HCT116 (cell line): ENCODE measurements around the gene TXNL1. TPM values are rescaled to one million over a fixed set of nuclear protein-coding genes. Genes with fewer than 3 reads are reported as not detected.
"Not testable (repeated sequence)": the region's sequence is repeated elsewhere in the genome, so short reads cannot be mapped to it uniquely, and the experiment has no call there.

ENCODE experiments used
- ATAC-seq: fragments of 200-7000 bp; cut with Tn5 transposase; 2 replicates; pipeline ENCODE4 v1.9.1; 2020; ENCODE audit warnings: mild to moderate bottlenecking, moderate library complexity
- BruUV-seq: library from RNA; stranded (reverse); fragments of 400-500 nt; replicated peaks from 2 replicates; lab custom pipeline; 2021; lab: Mats Ljungman, UMichigan
- CTCF ChIA-PET: fragments of 300-600 bp; sonication (Branson Sonifier 250); formaldehyde crosslinking; loops from one replicate; lab custom pipeline; 2021; ENCODE audit warnings: antibody characterized with exemption; lab: Charles Lee
- POLR2A ChIA-PET: fragments of 300-600, 350-600 bp; sonication (Branson Sonifier 250); formaldehyde crosslinking; loops from one replicate; lab custom pipeline; 2021; ENCODE audit warnings: antibody characterized with exemption; lab: Charles Lee
- RAD21 ChIA-PET, 2 experiments: fragments of 300-600 bp; sonication (Branson Sonifier 250); formaldehyde crosslinking; loops; one replicate each; lab custom pipeline; 2023; ENCODE audit warnings: low total read pairs in 2 of 2; ENCODE audit not compliant: uncharacterized antibody in 2 of 2, unreplicated experiment in 2 of 2, low non-redundant PET in 1 of 2; lab: Charles Lee
- DNase-seq: peaks from one replicate; pipeline ENCODE4 v3.0.0-alpha.2; 2010; ENCODE audit warnings: low read depth, low spot score
- H2AFZ ChIP-seq: fragments of 200-600 bp; shearing (Covaris generic), sonication (generic); 2 replicates; pipeline ENCODE4 v1.6.1; 2017; ENCODE audit warnings: low read depth, mixed run types, mixed read lengths, antibody characterized with exemption, low read length; ENCODE audit not compliant: poor library complexity, severe bottlenecking
- H3K27ac ChIP-seq: 2 replicates; pipeline ENCODE4 v1.5.1; 2012; ENCODE audit warnings: low read depth, low read length
- H3K27me3 ChIP-seq: fragments of 200-600 bp; sonication (generic); 2 replicates; pipeline ENCODE4 v1.6.1; 2016; ENCODE audit warnings: mixed run types, low read length, mixed read lengths; ENCODE audit not compliant: insufficient read depth
- H3K36me3 ChIP-seq, 2 experiments: fragments of 200-500 bp in 1 of 2; fragments of 200-600 bp in 1 of 2; sonication (Bioruptor generic) in 1 of 2; sonication (generic) in 1 of 2; 2 replicates each; pipeline versions ENCODE4 v1.5.1 to v1.6.1; 2014 to 2016; ENCODE audit warnings: low read length in 2 of 2, inconsistent platforms in 1 of 2, mixed read lengths in 1 of 2, mixed run types in 1 of 2; ENCODE audit not compliant: insufficient read depth in 2 of 2, control insufficient read depth in 1 of 2
- H3K4me1 ChIP-seq, 2 experiments: fragments of 200-600 bp in 1 of 2; sonication (generic) in 1 of 2; 2 replicates each; pipeline versions ENCODE4 v1.5.1 to v1.6.1; 2012 to 2017; ENCODE audit warnings: low read length in 2 of 2, inconsistent platforms in 1 of 2, mild to moderate bottlenecking in 1 of 2, mixed read lengths in 1 of 2, mixed run types in 1 of 2, moderate library complexity in 1 of 2; ENCODE audit not compliant: insufficient read depth in 2 of 2, control insufficient read depth in 1 of 2
- H3K4me2 ChIP-seq: fragments of 200-600 bp; sonication (generic); 2 replicates; pipeline ENCODE4 v1.6.1; 2017; ENCODE audit warnings: mixed run types, low read length, mixed read lengths
- H3K4me3 ChIP-seq, 2 experiments: fragments of 200-600 bp in 1 of 2; sonication (generic) in 1 of 2; replicated peaks in 1 of 2; 2 replicates each; pipeline ENCODE4 v1.5.1; 2011 to 2016; ENCODE audit warnings: low read length in 2 of 2, control low read depth in 1 of 2, low read depth in 1 of 2, mild to moderate bottlenecking in 1 of 2, mixed read lengths in 1 of 2, mixed run types in 1 of 2
- H3K79me2 ChIP-seq: fragments of 200-600 bp; sonication (generic); 2 replicates; pipeline ENCODE4 v1.6.1; 2017; ENCODE audit warnings: mild to moderate bottlenecking, mixed run types, low read length, moderate library complexity, mixed read lengths; ENCODE audit not compliant: insufficient read depth
- H3K9ac ChIP-seq: fragments of 200-600 bp; sonication (generic); 2 replicates; pipeline ENCODE4 v1.6.1; 2016; ENCODE audit warnings: low read length, mixed read lengths
- H3K9me2 ChIP-seq: fragments of 200-600 bp; sonication (generic), shearing (Covaris generic); 2 replicates; pipeline ENCODE4 v1.6.1; 2017; ENCODE audit warnings: mixed run types, mild to moderate bottlenecking, moderate library complexity; ENCODE audit not compliant: insufficient read depth
- H3K9me3 ChIP-seq, 2 experiments: fragments of 200-500 bp in 1 of 2; fragments of 200-600 bp in 1 of 2; sonication (Bioruptor generic) in 1 of 2; sonication (generic) in 1 of 2; 2 replicates each; pipeline ENCODE4 v1.6.1; 2014 to 2017; ENCODE audit warnings: low read length in 2 of 2, mixed read lengths in 2 of 2, inconsistent platforms in 1 of 2, low read depth in 1 of 2, mild to moderate bottlenecking in 1 of 2, mixed run types in 1 of 2, moderate library complexity in 1 of 2; ENCODE audit not compliant: control insufficient read depth in 1 of 2, insufficient read depth in 1 of 2
- H4K20me1 ChIP-seq: fragments of 200-600 bp; sonication (generic), shearing (Covaris generic); 2 replicates; pipeline ENCODE4 v1.6.1; 2017; ENCODE audit warnings: mixed run types, mild to moderate bottlenecking, moderate library complexity; ENCODE audit not compliant: insufficient read depth
- CTCF ChIP-seq, 3 experiments: fragments of 200-600 bp in 1 of 3; sonication (generic) in 1 of 3; IDR thresholded peaks in 2 of 3; conservative IDR thresholded peaks in 1 of 3; 2 replicates each; pipeline ENCODE4 v1.5.1; 2012 to 2017; ENCODE audit warnings: low read depth in 2 of 3, low read length in 2 of 3, antibody characterized with exemption in 1 of 3, borderline replicate concordance in 1 of 3, control low read depth in 1 of 3, mild to moderate bottlenecking in 1 of 3, mixed read lengths in 1 of 3, mixed run types in 1 of 3, moderate library complexity in 1 of 3; ENCODE audit not compliant: insufficient read depth in 1 of 3
- ELF1 ChIP-seq: IDR thresholded peaks from 2 replicates; pipeline ENCODE4 v1.6.1; 2012; ENCODE audit warnings: low read depth, borderline replicate concordance
- EZH2phosphoT487 ChIP-seq: fragments of 200-600 bp; IDR thresholded peaks from 2 replicates; pipeline ENCODE4 v1.6.1; 2018; ENCODE audit warnings: antibody characterized with exemption, borderline replicate concordance
- FOSL1 ChIP-seq: IDR thresholded peaks from 2 replicates; pipeline ENCODE4 v1.6.1; 2012; ENCODE audit warnings: low read depth
- POLR2A ChIP-seq: IDR thresholded peaks from 2 replicates; pipeline ENCODE4 v1.7.0; 2011; ENCODE audit warnings: borderline replicate concordance; ENCODE audit not compliant: insufficient read depth, insufficient read length; ENCODE audit errors: extremely low read depth
- POLR2AphosphoS5 ChIP-seq: IDR thresholded peaks from 2 replicates; pipeline ENCODE4 v1.6.1; 2011; ENCODE audit warnings: mild to moderate bottlenecking, low read depth, low read length, moderate library complexity
- RAD21 ChIP-seq: IDR thresholded peaks from 2 replicates; pipeline ENCODE4 v1.6.1; 2012; ENCODE audit warnings: low read depth, mild to moderate bottlenecking
- REST ChIP-seq: IDR thresholded peaks from 2 replicates; pipeline ENCODE4 v1.6.1; 2012; ENCODE audit warnings: low read depth
- SRF ChIP-seq: IDR thresholded peaks from 2 replicates; pipeline ENCODE4 v1.6.1; 2012; ENCODE audit warnings: low read depth
- ZNF274 ChIP-seq: fragments of 200-500 bp; sonication (Bioruptor generic); IDR thresholded peaks from 2 replicates; pipeline ENCODE4 v1.6.1; 2014; ENCODE audit warnings: mild to moderate bottlenecking, low read depth, low read length, inconsistent platforms
- intact Hi-C: fragments of 100-400 bp; cut with micrococcal nuclease; formaldehyde crosslinking; loops from 2 replicates; pipeline ENCODE4 v1.10.0; 2022
- total RNA-seq: library from RNA; stranded (reverse); gene quantifications from one replicate; pipeline ENCODE4 v1.2.1, GENCODE V29; 2021; ENCODE audit not compliant: unreplicated experiment
- TF ChIP-seq, protein P1 (sequence below): IDR thresholded peaks from 2 replicates; pipeline ENCODE4 v1.6.1; 2012

The TXNL1 gene
- total RNA-seq, 1 experiment from 2014 or later: 86.5 TPM

DNA sequence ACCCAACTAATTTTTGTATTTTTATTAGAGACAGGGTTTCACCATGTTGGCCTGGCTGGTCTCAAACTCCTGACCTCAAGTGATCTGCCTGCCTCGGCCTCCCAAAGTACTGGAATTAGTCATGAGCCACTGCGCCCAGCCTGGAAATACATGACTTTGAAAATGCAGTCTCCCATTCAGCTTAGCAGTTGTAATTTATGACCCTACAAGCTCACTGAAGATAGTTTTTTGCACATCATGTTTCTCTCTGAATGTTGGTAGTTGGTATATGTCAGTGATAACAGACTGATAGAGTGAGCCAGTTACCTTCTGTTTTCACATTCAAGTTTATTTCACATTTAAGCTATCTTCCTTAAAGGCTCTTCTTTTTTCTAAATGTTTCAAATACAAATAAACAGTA, 19.9 kb upstream of the TXNL1 start:
- ATAC-seq (no peak), DNase-seq (no peak)
- no peak overlapping the region for H3K4me3 ChIP-seq
- H3K27me3 ChIP-seq: no peaks in the 10 kb centered on the region
- no peak overlapping the region for H3K4me2 ChIP-seq
- BruUV-seq: no TSS peak
- intact Hi-C loops: no loop called here
- ChIA-PET POLR2A (no interaction called here), CTCF (no interaction called here), RAD21 (no interaction called here)
- H4K20me1 ChIP-seq: no peaks in the 10 kb centered on the region
- no peaks in the 10 kb centered on the region for H3K9me3 ChIP-seq
- H3K4me1 ChIP-seq: no peaks in the 10 kb centered on the region
- H3K9me2 ChIP-seq: no peaks in the 10 kb centered on the region
- no peaks in the 10 kb centered on the region for H3K36me3 ChIP-seq
- H3K27ac ChIP-seq: no peak overlapping the region
- no peak overlapping the region for H3K9ac ChIP-seq
- no peak overlapping the region for H2AFZ ChIP-seq
- H3K79me2 ChIP-seq: peaks cover 11% of the 10 kb centered on the region
- TF ChIP-seq POLR2AphosphoS5 (no peak), REST (no peak), ELF1 (no peak), POLR2A (no peak), FOSL1 (no peak), CTCF (IDR thresholded peaks at IDR 0.05 in 2 of 3, conservative IDR thresholded peaks at IDR 0.05 in 1 of 3; ENCODE audit: borderline replicate concordance in 1 of 3, insufficient read depth in 1 of 3, low read depth in 2 of 3, low read length in 2 of 3) (no peak), EZH2phosphoT487 (no peak), ZNF274 (no peak), SRF (no peak), RAD21 (no peak)
- TF ChIP-seq, protein P1, sequence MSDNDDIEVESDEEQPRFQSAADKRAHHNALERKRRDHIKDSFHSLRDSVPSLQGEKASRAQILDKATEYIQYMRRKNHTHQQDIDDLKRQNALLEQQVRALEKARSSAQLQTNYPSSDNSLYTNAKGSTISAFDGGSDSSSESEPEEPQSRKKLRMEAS: no peak
- TF ChIP-seq, all 23 proteins: peak for 0

DNA sequence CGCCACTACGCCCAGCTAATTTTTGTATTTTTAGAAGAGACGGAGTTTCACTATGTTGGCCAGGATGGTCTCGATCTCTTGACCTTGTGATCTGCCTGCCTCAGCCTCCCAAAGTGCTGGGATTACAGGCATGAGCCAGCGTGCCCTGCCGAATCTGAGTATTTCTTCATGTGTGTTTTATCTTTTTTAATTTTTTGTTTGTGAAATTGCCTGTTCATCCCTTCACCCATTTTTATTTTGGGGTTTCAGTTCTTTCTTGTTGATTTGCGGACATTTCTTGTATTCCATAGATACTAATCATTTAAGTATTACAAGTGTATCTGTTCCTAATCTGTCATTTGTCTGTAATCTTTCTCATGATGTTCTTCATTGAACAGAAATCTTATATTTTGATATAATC, 15.9 kb upstream of the TXNL1 start:
- POLR2A ChIA-PET, CTCF ChIA-PET, H3K36me3 ChIP-seq, H3K9me3 ChIP-seq, H3K4me2 ChIP-seq, H3K27ac ChIP-seq, DNase-seq, BruUV-seq, H3K4me3 ChIP-seq, ATAC-seq, H4K20me1 ChIP-seq, H3K27me3 ChIP-seq, H3K9me2 ChIP-seq, H2AFZ ChIP-seq, RAD21 ChIA-PET, intact Hi-C loops, H3K9ac ChIP-seq: not testable (repeated sequence)
- H3K79me2 ChIP-seq: peaks cover 25% of the 10 kb centered on the region
- H3K4me1 ChIP-seq: peaks cover 0 to 16% of the 10 kb centered on the region in 2 experiments; a peak in 3 of 4 replicates
